ENCODE results near the gene SNAI3. TPM values are rescaled to one million over a fixed set of nuclear protein-coding genes. Genes with fewer than 3 reads are reported as not detected.

Gene SNAI3
- total RNA-seq, 2 donors from 2014 or later: 0.77 to 2.1 TPM

GRCh38 chr16:88699180-88699579 is 12.9 kb upstream of the SNAI3 start:
- Mint-ChIP-seq H3K9me3 (no peaks in the 10 kb centered on the region), H3K27me3 (ENCODE audit: insufficient read depth) (no peaks in the 10 kb centered on the region)
- H3K9me3 ChIP-seq (ENCODE audit: control insufficient read depth, low read length): no peaks in the 10 kb centered on the region

GRCh38 chr16:88698646-88699045 is 12.3 kb upstream of the SNAI3 start:
- no peak overlapping the region for H3K27ac Mint-ChIP-seq
- H3K36me3 Mint-ChIP-seq (ENCODE audit: low read depth): peaks cover 9% of the 10 kb centered on the region
- Histone ChIP-seq H3K4me1 (ENCODE audit: control insufficient read depth, insufficient read depth, low read length) (no peaks in the 10 kb centered on the region), H3K9ac (ENCODE audit: extremely low read depth, low read length, poor library complexity, severe bottlenecking) (no peak overlapping the region), H3K9me3 (ENCODE audit: control insufficient read depth, low read length) (no peaks in the 10 kb centered on the region), H3K36me3 (ENCODE audit: control insufficient read depth, insufficient read depth, low read length) (no peaks in the 10 kb centered on the region), H3K27me3 (ENCODE audit: control insufficient read depth, insufficient read depth, low read length, poor library complexity, severe bottlenecking) (no peaks in the 10 kb centered on the region), H3K4me3 (ENCODE audit: low read length) (no peak overlapping the region), H3K27ac (ENCODE audit: low read depth, low read length) (no peak overlapping the region)
- H3K4me3 Mint-ChIP-seq: no peak overlapping the region
- no peaks in the 10 kb centered on the region for H3K9me3 Mint-ChIP-seq
- no peak for DNase-seq
- no peaks in the 10 kb centered on the region for H3K4me1 Mint-ChIP-seq
- WGBS, 2 experiments (ENCODE audit: insufficient coverage in 1 of 2, insufficient read length in 1 of 2): 94 to 95% methylated on average over 6 to 25 of the region's 25 CpGs
- no peaks in the 10 kb centered on the region for H3K27me3 Mint-ChIP-seq (ENCODE audit: insufficient read depth)
- TF ChIP-seq CTCF (conservative IDR thresholded peaks at IDR 0.05): no peak

More at GRCh38 chr16:88699180-88699579, 12.9 kb upstream of the SNAI3 start:
- WGBS, 2 experiments (ENCODE audit: insufficient coverage in 1 of 2, insufficient read length in 1 of 2): 93 to 100% methylated on average over 1 to 16 of the region's 16 CpGs
- H3K4me3 ChIP-seq (ENCODE audit: low read length): no peak overlapping the region
- no peak overlapping the region for H3K4me3 Mint-ChIP-seq
- H3K4me1 ChIP-seq (ENCODE audit: control insufficient read depth, insufficient read depth, low read length): no peaks in the 10 kb centered on the region
- H3K9ac ChIP-seq (ENCODE audit: extremely low read depth, low read length, poor library complexity, severe bottlenecking): no peak overlapping the region
- H3K4me1 Mint-ChIP-seq: no peaks in the 10 kb centered on the region
- DNase-seq: no peak
- no peak for TF ChIP-seq CTCF (conservative IDR thresholded peaks at IDR 0.05)
- no peak overlapping the region for H3K27ac Mint-ChIP-seq
- H3K36me3 ChIP-seq (ENCODE audit: control insufficient read depth, insufficient read depth, low read length): no peaks in the 10 kb centered on the region
- H3K36me3 Mint-ChIP-seq (ENCODE audit: low read depth): peaks cover 9% of the 10 kb centered on the region
- no peak overlapping the region for H3K27ac ChIP-seq (ENCODE audit: low read depth, low read length)
- no peaks in the 10 kb centered on the region for H3K27me3 ChIP-seq (ENCODE audit: control insufficient read depth, insufficient read depth, low read length, poor library complexity, severe bottlenecking)

- Mint-ChIP-seq H3K27ac (no peak overlapping the region), H3K36me3 (ENCODE audit: low read depth) (peaks cover 9% of the 10 kb centered on the region), H3K4me3 (no peak overlapping the region), H3K27me3 (ENCODE audit: insufficient read depth) (no peaks in the 10 kb centered on the region), H3K9me3 (no peaks in the 10 kb centered on the region), H3K4me1 (no peaks in the 10 kb centered on the region)
- Histone ChIP-seq H3K4me1 (ENCODE audit: control insufficient read depth, insufficient read depth, low read length) (no peaks in the 10 kb centered on the region), H3K27me3 (ENCODE audit: control insufficient read depth, insufficient read depth, low read length, poor library complexity, severe bottlenecking) (no peaks in the 10 kb centered on the region), H3K36me3 (ENCODE audit: control insufficient read depth, insufficient read depth, low read length) (no peaks in the 10 kb centered on the region), H3K9ac (ENCODE audit: extremely low read depth, low read length, poor library complexity, severe bottlenecking) (no peak overlapping the region), H3K9me3 (ENCODE audit: control insufficient read depth, low read length) (no peaks in the 10 kb centered on the region), H3K4me3 (ENCODE audit: low read length) (no peak overlapping the region), H3K27ac (ENCODE audit: low read depth, low read length) (no peak overlapping the region)
- 92% methylated on average over 14 to 37 of the region's 37 CpGs for WGBS, 2 experiments (ENCODE audit: insufficient coverage in 1 of 2, insufficient read length in 1 of 2)
- TF ChIP-seq CTCF (conservative IDR thresholded peaks at IDR 0.05): peak; percentile 77
- peak; percentile 76 for DNase-seq
Observed at GRCh38 chr16:88697831-88698615, 11.7 kb upstream of the SNAI3 start.
